Kidney (tissue), 14 donors: ENCODE measurements around the gene ACAD9. TPM values are rescaled to one million over a fixed set of nuclear protein-coding genes. Genes with fewer than 3 reads are reported as not detected.

Source experiments
- DNase-seq, 5 donors: peaks; one replicate each; pipeline ENCODE4 v3.0.0-alpha.2; 2013 to 2020
- FAIRE-seq: peaks from 2 replicates; lab custom pipeline; 2012; peaks lifted over from hg19 to GRCh38; lab: Jason Lieb, UNC
- H3K27ac ChIP-seq, 2 donors: one replicate each; pipeline ENCODE4 v1.7.0; 2013; ENCODE audit warnings: low read depth in 2 of 2, low read length in 2 of 2, inconsistent platforms in 1 of 2
- H3K27me3 ChIP-seq: one replicate; pipeline ENCODE4 v1.7.1; 2013; ENCODE audit warnings: low read length, inconsistent platforms; ENCODE audit not compliant: control insufficient read depth, insufficient read depth
- H3K36me3 ChIP-seq, 3 donors: one replicate each; pipeline versions ENCODE4 v1.7.0 to v1.7.1; 2013; ENCODE audit warnings: low read length in 3 of 3, control low read depth in 1 of 3, inconsistent platforms in 1 of 3; ENCODE audit not compliant: insufficient read depth in 3 of 3, control insufficient read depth in 2 of 3
- H3K4me1 ChIP-seq, 3 donors: one replicate each; pipeline versions ENCODE4 v1.7.0 to v1.7.1; 2013; ENCODE audit warnings: low read length in 3 of 3, inconsistent platforms in 1 of 3, low read depth in 1 of 3; ENCODE audit not compliant: control insufficient read depth in 2 of 3, insufficient read depth in 2 of 3
- H3K4me3 ChIP-seq, 3 donors: one replicate each; pipeline versions ENCODE4 v1.7.0 to v1.8.1; 2013; ENCODE audit warnings: low read length in 3 of 3, control low read depth in 1 of 3, inconsistent platforms in 1 of 3
- H3K9ac ChIP-seq, 3 donors: one replicate each; pipeline versions ENCODE4 v1.7.0 to v1.7.1; 2013; ENCODE audit warnings: low read length in 3 of 3, control low read depth in 1 of 3, inconsistent platforms in 1 of 3
- H3K9me3 ChIP-seq, 3 donors: one replicate each; pipeline versions ENCODE4 v1.7.0 to v1.7.1; 2013; ENCODE audit warnings: low read length in 3 of 3, control low read depth in 1 of 3, inconsistent platforms in 1 of 3; ENCODE audit not compliant: control insufficient read depth in 2 of 3, insufficient read depth in 1 of 3
- intact Hi-C: fragments of 100-400 bp; cut with DNase I; formaldehyde crosslinking; loops from one replicate; pipeline ENCODE4 v1.11.1; 2022
- polyA plus RNA-seq: library from polyadenylated mRNA; stranded (reverse); fragments of 350-450 nt; fragmentation: Illumina TruSeq; extraction: RNeasy Lipid Tissue Mini Kit (QIAGEN cat#74804); gene quantifications from one replicate; pipeline ENCODE4 v1.2.3, GENCODE V29; 2014; ENCODE audit warnings: low read depth, low replicate concordance; ENCODE audit not compliant: insufficient read depth
- total RNA-seq: library from RNA; stranded (reverse); fragmentation: NEBNext Ultra II Directional; extraction: Animal tissue kit (Norgen Biotek cat#: 25700); gene quantifications from one replicate; pipeline ENCODE4 v1.2.1, GENCODE V29; 2021
- TF ChIP-seq, protein P1 (sequence below): IDR thresholded peaks from 3 replicates; pipeline ENCODE4 v1.5.1; 2012; ENCODE audit warnings: mild to moderate bottlenecking, moderate library complexity, borderline replicate concordance; ENCODE audit not compliant: insufficient read depth; ENCODE audit errors: extremely low read depth
- donor health status: control.
- donor health status: control.
- donor health status: control.
- donor health status: control.
- donor health status: control.
- donor health status: DM: yes; HTN: yes; CAD: no.
- donor health status: Normal renal cell carcinoma (clear cell type).

ACAD9 gene
- total and polyA plus RNA-seq, 2 donors from 2014 or later = 36.2 to 50.2 TPM

DNA sequence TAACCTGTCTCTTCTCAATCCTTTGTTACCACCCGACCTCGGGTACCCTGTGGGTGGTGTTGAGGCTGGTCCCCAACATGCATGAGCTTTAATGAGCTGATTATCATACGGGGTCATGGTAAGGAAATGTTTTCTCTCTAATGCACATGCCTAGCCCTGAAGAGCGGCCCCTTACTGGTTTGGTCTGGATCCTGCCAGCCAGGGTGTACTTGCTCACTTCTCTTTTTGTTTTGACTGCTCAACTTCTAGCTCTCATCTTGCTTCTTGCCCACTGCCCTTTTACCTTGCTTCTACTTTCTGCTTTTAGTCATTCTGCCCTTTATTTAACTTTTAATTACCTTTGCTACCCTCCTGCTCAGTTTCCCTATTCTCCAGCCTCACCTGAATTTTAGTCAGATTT lies 44.3 kb upstream of the ACAD9 start:
- DNase-seq (no peak), FAIRE-seq (no peak)
- Histone ChIP-seq H3K36me3 (no peaks in the 10 kb centered on the region), H3K4me3 (no peak overlapping the region), H3K9ac (no peak overlapping the region), H3K27ac (no peak overlapping the region), H3K27me3 (no peaks in the 10 kb centered on the region), H3K4me1 (no peaks in the 10 kb centered on the region), H3K9me3 (no peaks in the 10 kb centered on the region)
- TF ChIP-seq, protein P1, sequence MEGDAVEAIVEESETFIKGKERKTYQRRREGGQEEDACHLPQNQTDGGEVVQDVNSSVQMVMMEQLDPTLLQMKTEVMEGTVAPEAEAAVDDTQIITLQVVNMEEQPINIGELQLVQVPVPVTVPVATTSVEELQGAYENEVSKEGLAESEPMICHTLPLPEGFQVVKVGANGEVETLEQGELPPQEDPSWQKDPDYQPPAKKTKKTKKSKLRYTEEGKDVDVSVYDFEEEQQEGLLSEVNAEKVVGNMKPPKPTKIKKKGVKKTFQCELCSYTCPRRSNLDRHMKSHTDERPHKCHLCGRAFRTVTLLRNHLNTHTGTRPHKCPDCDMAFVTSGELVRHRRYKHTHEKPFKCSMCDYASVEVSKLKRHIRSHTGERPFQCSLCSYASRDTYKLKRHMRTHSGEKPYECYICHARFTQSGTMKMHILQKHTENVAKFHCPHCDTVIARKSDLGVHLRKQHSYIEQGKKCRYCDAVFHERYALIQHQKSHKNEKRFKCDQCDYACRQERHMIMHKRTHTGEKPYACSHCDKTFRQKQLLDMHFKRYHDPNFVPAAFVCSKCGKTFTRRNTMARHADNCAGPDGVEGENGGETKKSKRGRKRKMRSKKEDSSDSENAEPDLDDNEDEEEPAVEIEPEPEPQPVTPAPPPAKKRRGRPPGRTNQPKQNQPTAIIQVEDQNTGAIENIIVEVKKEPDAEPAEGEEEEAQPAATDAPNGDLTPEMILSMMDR = no peak
- intact Hi-C loops = no loop called here

DNA sequence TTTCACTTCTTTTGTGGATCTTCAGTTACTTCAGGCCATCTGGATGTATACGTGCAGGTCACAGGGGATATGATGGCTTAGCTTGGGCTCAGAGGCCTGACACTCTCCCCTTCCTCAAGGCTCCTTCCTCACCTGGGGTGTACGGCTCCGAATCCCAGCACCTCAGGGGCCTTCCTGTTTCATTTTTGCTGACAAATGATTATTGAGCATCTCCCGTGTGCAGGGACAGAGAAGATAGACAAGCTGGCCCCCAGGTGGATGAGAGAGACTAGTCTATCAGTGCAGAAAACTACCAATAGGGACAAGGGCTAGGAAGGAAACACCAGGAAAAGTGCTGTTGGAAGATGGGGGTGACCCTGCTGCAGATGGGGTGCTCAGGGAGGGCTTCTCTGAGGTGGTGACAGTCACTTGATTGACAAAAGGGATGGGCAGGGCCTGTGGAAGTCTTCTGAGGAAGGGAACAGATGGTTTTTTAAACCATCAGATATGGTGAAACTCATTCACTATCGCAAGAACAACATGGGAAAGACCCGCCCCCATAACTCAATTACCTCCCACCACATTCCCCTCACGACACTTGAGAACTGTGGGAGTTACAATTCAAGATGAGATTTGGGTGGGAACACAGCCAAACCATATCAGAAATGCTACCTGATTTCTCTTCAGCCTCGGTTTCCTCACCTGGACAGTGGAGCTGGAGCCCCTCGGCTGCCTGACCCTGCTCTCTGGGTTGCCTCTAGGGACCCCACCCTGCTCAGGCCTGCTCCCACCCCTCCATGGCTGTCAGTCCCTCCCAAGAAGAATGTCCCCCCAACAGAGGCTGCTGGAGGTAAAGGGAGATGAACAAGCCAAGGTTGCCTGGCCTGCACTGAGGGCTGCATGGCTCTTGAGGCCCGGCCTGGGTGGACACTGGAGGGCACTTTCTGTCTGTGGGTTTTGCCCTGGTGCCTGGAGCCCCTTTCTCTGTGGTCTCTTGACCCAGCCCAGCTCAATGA lies 37.2 kb upstream of the ACAD9 start:
- Histone ChIP-seq H3K4me3 (no peak overlapping the region), H3K4me1 (no peaks in the 10 kb centered on the region), H3K9ac (no peak overlapping the region), H3K27ac (no peak overlapping the region), H3K9me3 (no peaks in the 10 kb centered on the region), H3K27me3 (no peaks in the 10 kb centered on the region), H3K36me3 (no peaks in the 10 kb centered on the region)
- intact Hi-C loops = no loop called here
- TF ChIP-seq, protein P1 = no peak
- FAIRE-seq (no peak), DNase-seq (no peak)

DNA sequence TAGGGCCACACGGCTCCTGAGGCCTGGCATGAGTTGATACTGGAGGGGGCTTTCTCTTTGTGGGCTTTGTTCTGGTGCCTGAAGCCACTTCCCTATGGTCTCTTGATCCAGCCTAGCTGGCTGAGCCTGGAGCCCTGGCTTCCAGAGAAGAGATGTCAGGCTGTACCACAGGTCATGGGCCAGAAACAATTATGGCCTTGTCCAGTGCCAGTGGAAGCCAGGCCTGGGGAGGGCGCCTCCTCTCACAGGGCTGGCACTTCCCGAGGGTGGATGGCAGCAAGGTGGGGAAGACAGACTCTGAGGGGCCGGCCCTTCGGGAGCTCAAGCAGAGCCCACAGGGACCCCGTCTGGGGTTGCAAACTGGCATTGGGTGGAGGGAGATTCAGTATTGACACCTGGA lies 34.9 kb upstream of the ACAD9 start:
- H3K36me3 ChIP-seq = no peaks in the 10 kb centered on the region
- no peaks in the 10 kb centered on the region for H3K27me3 ChIP-seq
- no peak overlapping the region for H3K9ac ChIP-seq
- no peaks in the 10 kb centered on the region for H3K9me3 ChIP-seq
- H3K4me3 ChIP-seq = no peak overlapping the region
- no peaks in the 10 kb centered on the region for H3K4me1 ChIP-seq
- H3K27ac ChIP-seq = no peak overlapping the region
- intact Hi-C loops = no loop called here
- TF ChIP-seq, protein P1 = no peak
- DNase-seq = no peak
- no peak for FAIRE-seq
